AG09309 (cell line): ENCODE data around the gene YAP1.
A peak's percentile ranks its signal among the peaks of the same experiment; 100 is the strongest.

Source experiments
- DNase-seq: peaks from one replicate; pipeline ENCODE4 v3.0.0-alpha.2; 2010; ENCODE audit warnings: low read depth
- H3K4me3 ChIP-seq: 2 replicates; pipeline ENCODE4 v1.5.1; 2011; ENCODE audit warnings: mild to moderate bottlenecking, low read depth, low read length, moderate library complexity; ENCODE audit not compliant: control insufficient read depth
- TF ChIP-seq, protein P1 (sequence below): IDR thresholded peaks from 2 replicates; pipeline ENCODE4 v1.5.1; 2011; ENCODE audit warnings: mild to moderate bottlenecking, low read depth, low read length, inconsistent platforms; ENCODE audit not compliant: insufficient read depth, control insufficient read depth; ENCODE audit errors: missing control alignments

The YAP1 gene

DNA sequence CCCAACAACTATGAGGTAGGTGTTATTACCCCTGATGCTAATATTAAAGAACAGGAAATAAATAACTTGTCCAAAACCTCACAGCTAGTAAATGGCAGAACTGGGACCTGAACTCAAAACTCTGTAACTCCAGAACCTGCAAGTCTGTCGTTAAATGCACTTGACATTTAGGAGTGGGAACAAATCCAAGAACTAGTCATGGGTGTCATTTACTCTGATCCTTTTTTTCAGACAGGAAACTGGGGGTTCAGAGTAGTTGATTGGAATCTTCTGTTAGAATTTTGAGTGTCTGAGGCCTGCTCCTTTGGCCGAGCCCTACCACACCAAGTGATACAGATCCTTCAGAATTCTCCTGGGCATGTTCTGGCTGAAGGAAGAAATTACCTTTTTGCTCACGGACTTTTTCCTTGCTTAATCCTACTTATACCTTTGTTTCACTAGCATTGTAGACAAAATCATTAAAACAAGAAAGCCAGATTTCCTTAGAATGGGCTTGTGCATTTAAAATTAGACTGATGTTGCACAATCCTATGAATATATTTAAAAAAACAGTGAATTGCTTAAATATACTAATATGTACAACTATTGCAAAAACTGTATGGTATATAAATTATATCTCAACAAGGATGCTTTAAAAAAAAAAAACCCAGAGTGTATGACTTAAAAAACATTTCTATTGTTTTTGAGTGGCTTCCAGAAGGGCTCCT, 1.4 kb upstream of the YAP1 start:
- no peak for DNase-seq
- H3K4me3 ChIP-seq = peak overlapping the region; percentile 54
- TF ChIP-seq, protein P1, sequence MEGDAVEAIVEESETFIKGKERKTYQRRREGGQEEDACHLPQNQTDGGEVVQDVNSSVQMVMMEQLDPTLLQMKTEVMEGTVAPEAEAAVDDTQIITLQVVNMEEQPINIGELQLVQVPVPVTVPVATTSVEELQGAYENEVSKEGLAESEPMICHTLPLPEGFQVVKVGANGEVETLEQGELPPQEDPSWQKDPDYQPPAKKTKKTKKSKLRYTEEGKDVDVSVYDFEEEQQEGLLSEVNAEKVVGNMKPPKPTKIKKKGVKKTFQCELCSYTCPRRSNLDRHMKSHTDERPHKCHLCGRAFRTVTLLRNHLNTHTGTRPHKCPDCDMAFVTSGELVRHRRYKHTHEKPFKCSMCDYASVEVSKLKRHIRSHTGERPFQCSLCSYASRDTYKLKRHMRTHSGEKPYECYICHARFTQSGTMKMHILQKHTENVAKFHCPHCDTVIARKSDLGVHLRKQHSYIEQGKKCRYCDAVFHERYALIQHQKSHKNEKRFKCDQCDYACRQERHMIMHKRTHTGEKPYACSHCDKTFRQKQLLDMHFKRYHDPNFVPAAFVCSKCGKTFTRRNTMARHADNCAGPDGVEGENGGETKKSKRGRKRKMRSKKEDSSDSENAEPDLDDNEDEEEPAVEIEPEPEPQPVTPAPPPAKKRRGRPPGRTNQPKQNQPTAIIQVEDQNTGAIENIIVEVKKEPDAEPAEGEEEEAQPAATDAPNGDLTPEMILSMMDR = no peak

DNA sequence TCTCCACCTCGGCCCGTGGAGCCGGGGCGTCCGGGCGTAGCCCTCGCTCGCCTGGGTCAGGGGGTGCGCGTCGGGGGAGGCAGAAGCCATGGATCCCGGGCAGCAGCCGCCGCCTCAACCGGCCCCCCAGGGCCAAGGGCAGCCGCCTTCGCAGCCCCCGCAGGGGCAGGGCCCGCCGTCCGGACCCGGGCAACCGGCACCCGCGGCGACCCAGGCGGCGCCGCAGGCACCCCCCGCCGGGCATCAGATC, 439 bp downstream of the YAP1 start:
- H3K4me3 ChIP-seq = peak overlapping the region; percentile 98
- no peak for DNase-seq
- TF ChIP-seq, protein P1 = no peak

DNA sequence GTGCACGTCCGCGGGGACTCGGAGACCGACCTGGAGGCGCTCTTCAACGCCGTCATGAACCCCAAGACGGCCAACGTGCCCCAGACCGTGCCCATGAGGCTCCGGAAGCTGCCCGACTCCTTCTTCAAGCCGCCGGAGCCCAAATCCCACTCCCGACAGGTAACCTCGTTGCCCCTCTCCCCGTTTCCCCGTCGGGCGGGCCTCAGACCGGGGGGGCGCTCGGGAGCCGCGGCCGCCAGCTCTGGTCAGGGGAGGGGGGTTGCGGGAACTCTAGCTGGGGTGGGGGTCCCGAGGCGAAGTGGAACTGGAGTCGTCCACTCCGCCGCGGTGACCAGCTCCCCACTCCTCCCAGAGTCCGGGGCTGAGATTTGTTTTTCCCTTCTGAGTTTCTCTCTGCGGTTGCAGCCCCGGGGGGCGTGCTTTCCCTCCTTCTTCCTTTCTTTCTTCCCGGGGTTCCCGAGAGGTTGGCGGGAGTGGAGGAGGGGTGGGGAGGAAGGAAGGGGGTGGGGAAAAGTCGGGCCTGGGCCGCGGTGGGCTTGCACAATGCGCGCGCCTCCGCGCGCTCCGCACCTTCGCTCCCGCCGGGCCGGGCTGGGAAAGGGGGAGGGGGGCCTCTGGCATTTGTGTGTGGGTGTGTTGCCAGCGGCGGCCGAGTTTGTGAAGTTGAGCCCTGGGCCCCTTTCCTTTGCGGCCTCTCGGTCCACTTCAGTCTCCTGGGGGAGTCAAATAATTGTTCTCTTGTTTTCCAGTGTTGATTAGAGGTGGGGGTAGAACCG, 952 bp downstream of the YAP1 start:
- H3K4me3 ChIP-seq = peak overlapping the region; percentile 98
- TF ChIP-seq, protein P1 = peak; percentile 33
- DNase-seq = no peak

DNA sequence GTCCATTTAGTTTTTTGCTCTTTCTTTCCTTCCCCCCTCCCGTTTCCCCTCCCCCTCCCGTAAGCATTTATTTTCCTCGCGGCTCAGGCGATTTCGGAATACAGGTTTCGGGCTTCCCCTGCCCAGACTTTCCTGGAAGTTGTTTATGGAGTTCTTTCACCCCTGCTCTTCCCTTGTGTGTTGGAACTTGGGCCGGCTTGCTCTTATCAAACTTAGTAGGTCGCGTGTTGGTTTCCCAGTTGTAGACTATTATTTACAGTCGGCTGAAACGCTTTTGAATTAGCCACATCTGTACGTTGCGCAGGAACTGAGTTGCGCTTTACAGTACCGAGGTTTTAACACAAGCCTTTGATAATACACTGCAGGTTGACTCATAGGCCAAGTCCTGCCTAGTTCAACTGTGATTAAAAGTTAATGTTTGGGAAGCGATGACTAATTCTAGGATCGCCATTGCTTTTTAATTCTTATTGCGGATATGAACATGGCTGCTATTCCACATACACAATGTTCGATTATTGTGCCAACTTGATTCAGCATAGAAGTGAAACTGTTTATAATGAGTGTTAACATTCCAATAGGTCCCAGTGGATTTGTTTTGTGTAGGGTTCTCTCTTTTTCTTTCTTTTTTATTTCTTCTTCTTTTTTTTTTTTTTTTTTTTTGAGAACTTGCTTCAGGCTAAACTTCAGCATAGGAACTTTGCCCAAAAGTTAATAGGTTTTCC, 1.7 kb downstream of the YAP1 start:
- peak overlapping the region; percentile 98 for H3K4me3 ChIP-seq
- TF ChIP-seq, protein P1 = no peak
- peak; percentile 68 for DNase-seq

DNA sequence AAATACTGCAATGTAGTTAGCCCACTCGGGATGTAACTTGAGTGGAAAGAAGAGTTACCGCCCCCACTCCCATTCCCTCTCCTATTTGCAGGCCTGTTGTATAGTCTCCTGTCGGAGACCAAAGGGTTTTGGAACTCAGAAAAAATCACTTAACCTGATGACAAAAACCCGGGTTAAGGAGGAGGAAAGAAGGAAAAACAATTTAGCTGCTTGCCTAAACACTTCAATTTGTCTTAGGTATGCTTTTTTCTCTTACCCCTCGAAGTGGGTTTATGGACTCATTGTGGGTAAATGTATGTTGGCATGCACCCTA, 2.2 kb downstream of the YAP1 start:
- peak overlapping the region; percentile 98 for H3K4me3 ChIP-seq
- TF ChIP-seq, protein P1 = no peak
- DNase-seq = no peak

- TF ChIP-seq, protein P1 = no peak
- no peak overlapping the region for H3K4me3 ChIP-seq
- no peak for DNase-seq
Observed at GRCh38 chr11:102114032-102114431, 3.8 kb downstream of the YAP1 start.
